HFFc6 (cell line): ENCODE measurements around the gene FIP1L1. TPM values are rescaled to one million over a fixed set of nuclear protein-coding genes. Genes with fewer than 3 reads are reported as not detected.

Source experiments
- DNase-seq: peaks from one replicate; pipeline ENCODE4 v3.0.0-alpha.2; 2018
- H3K27ac Mint-ChIP-seq: 2 replicates; pipeline ENCODE4 v1.8.0; 2020; ENCODE audit warnings: mild to moderate bottlenecking, mixed read lengths
- H3K27me3 Mint-ChIP-seq: 2 replicates; pipeline ENCODE4 v1.8.0; 2021; ENCODE audit warnings: mild to moderate bottlenecking, moderate library complexity, mixed read lengths; ENCODE audit not compliant: insufficient read depth
- H3K36me3 Mint-ChIP-seq: 2 replicates; pipeline ENCODE4 v1.8.0; 2021; ENCODE audit warnings: low read depth, mixed read lengths
- H3K4me1 Mint-ChIP-seq: 2 replicates; pipeline ENCODE4 v1.8.0; 2020; ENCODE audit warnings: low read depth, mixed read lengths
- H3K4me3 Mint-ChIP-seq: 2 replicates; pipeline ENCODE4 v1.8.0; 2020; ENCODE audit warnings: mild to moderate bottlenecking, moderate library complexity, mixed read lengths
- H3K9me3 Mint-ChIP-seq: 2 replicates; pipeline ENCODE4 v1.8.0; 2020; ENCODE audit warnings: mild to moderate bottlenecking, mixed read lengths
- total RNA-seq, 6 experiments: library from RNA; stranded (reverse); fragmentation: NEBNext Ultra II Directional; extraction: Animal tissue kit (Norgen Biotek cat#: 25700); gene quantifications; 2 replicates in 1 of 6; 3 replicates in 5 of 6; pipeline ENCODE4 v1.2.3, GENCODE V29; 2021
- TF ChIP-seq, protein P1 (sequence below): fragments of 200-600 bp; sonication (generic); IDR thresholded peaks from 2 replicates; pipeline ENCODE4 v1.5.0; 2021; ENCODE audit warnings: antibody characterized with exemption, mild to moderate bottlenecking

FIP1L1 gene
- total RNA-seq, 6 experiments from 2014 or later, result 56.3 to 81.5 (median 77.4) TPM

DNA sequence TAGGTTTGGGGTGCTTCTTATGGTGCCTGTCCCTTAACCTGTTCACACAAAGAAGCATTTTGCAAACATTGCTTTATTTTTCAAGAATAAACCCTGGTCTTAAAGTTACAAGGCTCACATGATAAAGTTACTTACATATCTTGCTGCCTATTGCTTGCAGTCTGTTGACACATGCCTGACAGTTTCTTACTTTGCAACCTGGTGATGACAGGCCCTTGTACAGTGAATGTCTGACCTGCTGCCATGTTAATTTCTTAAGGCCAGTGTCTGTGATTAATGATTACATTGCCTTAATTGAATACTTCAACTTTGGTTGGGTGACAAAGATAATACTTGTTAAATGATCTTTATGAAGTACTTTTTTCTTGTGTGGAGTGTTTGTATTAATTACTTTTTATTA, 49.9 kb downstream of the FIP1L1 start:
- DNase-seq, result no peak
- Mint-ChIP-seq H3K9me3 (no peaks in the 10 kb centered on the region), H3K27me3 (no peaks in the 10 kb centered on the region), H3K4me3 (no peak overlapping the region), H3K36me3 (peaks cover 28% of the 10 kb centered on the region), H3K4me1 (peaks cover 12% of the 10 kb centered on the region), H3K27ac (no peak overlapping the region)
- TF ChIP-seq, protein P1, sequence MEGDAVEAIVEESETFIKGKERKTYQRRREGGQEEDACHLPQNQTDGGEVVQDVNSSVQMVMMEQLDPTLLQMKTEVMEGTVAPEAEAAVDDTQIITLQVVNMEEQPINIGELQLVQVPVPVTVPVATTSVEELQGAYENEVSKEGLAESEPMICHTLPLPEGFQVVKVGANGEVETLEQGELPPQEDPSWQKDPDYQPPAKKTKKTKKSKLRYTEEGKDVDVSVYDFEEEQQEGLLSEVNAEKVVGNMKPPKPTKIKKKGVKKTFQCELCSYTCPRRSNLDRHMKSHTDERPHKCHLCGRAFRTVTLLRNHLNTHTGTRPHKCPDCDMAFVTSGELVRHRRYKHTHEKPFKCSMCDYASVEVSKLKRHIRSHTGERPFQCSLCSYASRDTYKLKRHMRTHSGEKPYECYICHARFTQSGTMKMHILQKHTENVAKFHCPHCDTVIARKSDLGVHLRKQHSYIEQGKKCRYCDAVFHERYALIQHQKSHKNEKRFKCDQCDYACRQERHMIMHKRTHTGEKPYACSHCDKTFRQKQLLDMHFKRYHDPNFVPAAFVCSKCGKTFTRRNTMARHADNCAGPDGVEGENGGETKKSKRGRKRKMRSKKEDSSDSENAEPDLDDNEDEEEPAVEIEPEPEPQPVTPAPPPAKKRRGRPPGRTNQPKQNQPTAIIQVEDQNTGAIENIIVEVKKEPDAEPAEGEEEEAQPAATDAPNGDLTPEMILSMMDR, result no peak

DNA sequence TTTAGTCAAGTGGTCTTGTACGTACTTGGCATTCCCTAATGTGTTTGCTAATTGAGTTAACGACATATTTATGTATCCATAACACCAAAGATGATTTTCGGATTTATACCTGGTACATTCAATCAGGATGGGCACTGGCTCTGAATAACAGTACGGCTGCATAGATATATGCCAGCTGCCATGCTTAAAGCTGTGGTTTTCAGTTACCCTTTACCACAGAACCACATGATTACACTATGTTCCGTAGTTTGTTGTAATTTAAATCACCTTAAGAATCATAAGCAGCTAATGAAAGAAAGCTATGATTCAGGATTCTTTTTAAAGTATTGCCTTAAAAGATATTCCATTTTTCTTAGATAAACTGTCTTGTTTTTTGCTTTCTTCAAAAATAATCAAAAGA, 53.6 kb downstream of the FIP1L1 start:
- H3K27me3 Mint-ChIP-seq, result no peaks in the 10 kb centered on the region
- peaks cover 2% of the 10 kb centered on the region; the same call in 1 of the 2 replicates for H3K4me1 Mint-ChIP-seq
- no peaks in the 10 kb centered on the region for H3K9me3 Mint-ChIP-seq
- TF ChIP-seq, protein P1, result no peak
- no peak overlapping the region for H3K27ac Mint-ChIP-seq
- H3K4me3 Mint-ChIP-seq, result no peak overlapping the region
- H3K36me3 Mint-ChIP-seq, result peaks cover 36% of the 10 kb centered on the region
- DNase-seq, result no peak

DNA sequence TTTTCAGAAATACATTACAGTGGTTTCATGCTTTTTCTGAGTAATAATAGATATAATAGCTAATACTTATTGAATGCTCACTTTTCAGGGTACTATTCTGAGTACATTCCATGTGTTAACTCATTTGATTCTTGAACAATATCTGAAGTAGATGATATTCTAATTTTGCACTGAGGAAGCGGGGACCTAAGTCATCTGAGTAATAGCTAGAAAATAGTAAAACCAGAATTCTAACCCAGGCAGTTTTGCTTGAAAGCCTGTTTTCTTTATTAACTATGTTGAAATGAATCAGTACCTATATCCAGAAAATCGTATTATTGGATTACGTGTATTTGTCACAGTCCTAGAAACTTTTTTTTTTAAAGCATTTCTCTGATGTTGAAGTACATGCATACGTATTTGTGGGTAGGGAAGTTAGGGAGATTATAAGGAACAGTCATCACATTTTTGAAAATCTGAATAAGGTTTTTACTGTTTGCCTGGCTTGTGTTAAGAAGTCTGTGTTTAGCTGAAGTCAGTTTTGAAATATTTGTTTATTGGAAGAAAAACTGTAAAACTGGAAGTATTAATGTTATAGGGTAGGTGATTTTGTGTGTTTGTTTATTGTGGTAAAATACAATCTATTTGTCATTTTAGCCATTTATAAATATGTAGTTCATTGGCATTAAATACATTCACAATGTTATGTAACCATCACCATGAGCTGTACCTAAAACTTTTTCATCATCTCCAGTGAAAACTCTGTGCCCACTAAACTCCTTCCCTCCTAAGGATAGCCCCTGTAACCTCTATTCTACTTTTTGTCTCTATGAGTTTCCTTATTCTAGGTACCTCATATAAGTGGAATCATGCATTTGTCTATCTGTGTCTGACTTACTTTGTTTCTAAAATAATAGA, 55.3 kb downstream of the FIP1L1 start:
- no peaks in the 10 kb centered on the region for H3K9me3 Mint-ChIP-seq
- H3K36me3 Mint-ChIP-seq, result peaks cover 43% of the 10 kb centered on the region
- no peak overlapping the region for H3K4me3 Mint-ChIP-seq
- no peaks in the 10 kb centered on the region for H3K27me3 Mint-ChIP-seq
- H3K27ac Mint-ChIP-seq, result peak overlapping the region; percentile 12; the same call in 1 of the 2 replicates
- DNase-seq, result no peak
- peaks cover 6% of the 10 kb centered on the region; the same call in 1 of the 2 replicates for H3K4me1 Mint-ChIP-seq
- TF ChIP-seq, protein P1, result no peak

DNA sequence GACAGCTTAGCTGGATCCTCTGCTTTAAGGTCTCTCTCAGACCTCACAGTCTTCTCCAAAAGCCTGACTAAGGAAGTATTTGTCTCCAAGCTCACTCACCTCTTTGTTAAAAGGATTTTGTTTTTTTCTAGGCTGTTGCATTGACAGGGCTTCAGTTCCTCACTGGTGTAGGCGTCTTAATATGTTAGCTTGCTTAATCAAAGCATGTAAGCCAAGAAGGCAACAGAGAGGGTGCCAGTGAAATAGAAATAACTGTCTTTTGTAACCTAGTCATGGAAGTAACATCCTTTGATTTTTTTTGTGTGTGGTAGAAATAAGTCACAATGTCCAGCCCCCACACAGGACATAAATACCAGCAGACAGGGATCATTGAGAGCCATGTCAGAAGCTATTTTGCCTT, 58.8 kb downstream of the FIP1L1 start:
- Mint-ChIP-seq H3K27ac (no peak overlapping the region), H3K9me3 (no peaks in the 10 kb centered on the region), H3K4me3 (no peak overlapping the region), H3K4me1 (0 out of 2 replicates have a peak, but pooled peaks cover 6% of the 10 kb centered on the region), H3K27me3 (no peaks in the 10 kb centered on the region), H3K36me3 (peaks cover 25% of the 10 kb centered on the region; the same call in 1 of the 2 replicates)
- TF ChIP-seq, protein P1, result no peak
- no peak for DNase-seq

DNA sequence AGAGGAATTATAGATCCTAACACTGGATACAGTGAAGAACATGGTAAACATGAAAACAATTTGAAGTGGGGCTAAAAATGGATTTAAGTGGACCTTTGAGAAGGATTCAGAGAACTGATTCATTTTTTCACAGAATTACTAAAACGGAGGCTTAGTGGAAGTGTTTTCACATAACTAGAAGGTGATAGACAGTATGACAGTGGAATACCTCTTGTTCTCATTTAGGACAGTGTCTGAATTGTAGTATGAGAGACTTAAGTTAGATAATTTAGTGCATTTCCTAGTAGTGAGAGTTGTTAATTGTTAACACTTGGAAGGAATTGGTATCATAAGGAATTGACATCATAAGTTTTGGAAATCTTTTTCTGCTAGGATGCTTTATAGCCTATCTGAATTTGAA, 64.1 kb downstream of the FIP1L1 start:
- Mint-ChIP-seq H3K27ac (no peak overlapping the region), H3K36me3 (peaks cover 23% of the 10 kb centered on the region), H3K4me3 (no peak overlapping the region), H3K9me3 (no peaks in the 10 kb centered on the region), H3K27me3 (no peaks in the 10 kb centered on the region), H3K4me1 (no peaks in the 10 kb centered on the region)
- DNase-seq, result no peak
- TF ChIP-seq, protein P1, result no peak
